ENCODE data around the gene RPL10. TPM values are rescaled to one million over a fixed set of nuclear protein-coding genes. Genes with fewer than 3 reads are reported as not detected.

Gene RPL10
- total and polyA plus RNA-seq, 2 of the 8 experiments (the other 6 are each of a cell fraction or from before 2014, with no cell fraction given), result 2,633 to 4,293 TPM

- TF ChIP-seq SIN3A (conservative IDR thresholded peaks at IDR 0.05 in 1 of 2, IDR thresholded peaks at IDR 0.05 in 1 of 2; ENCODE audit: low read depth in 1 of 2, low read length in 2 of 2), result no peak
- TF ChIP-seq CBX8 (IDR thresholded peaks at IDR 0.05; ENCODE audit: borderline replicate concordance, low read depth, low read length), result no peak
- TF ChIP-seq RAD21 (IDR thresholded peaks at IDR 0.05 in 1 of 2, conservative IDR thresholded peaks at IDR 0.05 in 1 of 2; ENCODE audit: low read depth in 2 of 2, low read length in 2 of 2), result peak; percentile 11 to 44
- no peak for TF ChIP-seq RXRA (IDR thresholded peaks at IDR 0.05; ENCODE audit: insufficient read depth, low read depth, low read length)
- no peak for TF ChIP-seq CHD1 (IDR thresholded peaks at IDR 0.05; ENCODE audit: low read depth, low read length)
- no peak for TF ChIP-seq KDM4A (IDR thresholded peaks at IDR 0.05; ENCODE audit: low read depth, low read length, severe bottlenecking)
- no peak for TF ChIP-seq BRCA1 (IDR thresholded peaks at IDR 0.05; ENCODE audit: low read depth, low read length)
- TF ChIP-seq SIX5 (IDR thresholded peaks at IDR 0.05; ENCODE audit: low read depth, low read length), result no peak
- TF ChIP-seq TAF7 (optimal IDR thresholded peaks at IDR 0.05; ENCODE audit: borderline replicate concordance, low read depth, low read length), result peak; percentile 24
- TF ChIP-seq SP2 (IDR thresholded peaks at IDR 0.05; ENCODE audit: low read length), result no peak
- TF ChIP-seq TCF12 (IDR thresholded peaks at IDR 0.05; ENCODE audit: low read depth, low read length), result no peak
- no peak for TF ChIP-seq KDM1A (IDR thresholded peaks at IDR 0.05; ENCODE audit: borderline replicate concordance, low read length)
- no peak for TF ChIP-seq BCL11A (IDR thresholded peaks at IDR 0.05; ENCODE audit: low read depth in 2 of 2, low read length in 2 of 2)
- no peak for TF ChIP-seq CBX5 (IDR thresholded peaks at IDR 0.05; ENCODE audit: low read depth, low read length)
- TF ChIP-seq, protein P1, sequence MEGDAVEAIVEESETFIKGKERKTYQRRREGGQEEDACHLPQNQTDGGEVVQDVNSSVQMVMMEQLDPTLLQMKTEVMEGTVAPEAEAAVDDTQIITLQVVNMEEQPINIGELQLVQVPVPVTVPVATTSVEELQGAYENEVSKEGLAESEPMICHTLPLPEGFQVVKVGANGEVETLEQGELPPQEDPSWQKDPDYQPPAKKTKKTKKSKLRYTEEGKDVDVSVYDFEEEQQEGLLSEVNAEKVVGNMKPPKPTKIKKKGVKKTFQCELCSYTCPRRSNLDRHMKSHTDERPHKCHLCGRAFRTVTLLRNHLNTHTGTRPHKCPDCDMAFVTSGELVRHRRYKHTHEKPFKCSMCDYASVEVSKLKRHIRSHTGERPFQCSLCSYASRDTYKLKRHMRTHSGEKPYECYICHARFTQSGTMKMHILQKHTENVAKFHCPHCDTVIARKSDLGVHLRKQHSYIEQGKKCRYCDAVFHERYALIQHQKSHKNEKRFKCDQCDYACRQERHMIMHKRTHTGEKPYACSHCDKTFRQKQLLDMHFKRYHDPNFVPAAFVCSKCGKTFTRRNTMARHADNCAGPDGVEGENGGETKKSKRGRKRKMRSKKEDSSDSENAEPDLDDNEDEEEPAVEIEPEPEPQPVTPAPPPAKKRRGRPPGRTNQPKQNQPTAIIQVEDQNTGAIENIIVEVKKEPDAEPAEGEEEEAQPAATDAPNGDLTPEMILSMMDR (IDR thresholded peaks at IDR 0.05; ENCODE audit: control extremely low read depth in 1 of 3, insufficient read depth in 1 of 3, low read depth in 1 of 3, low read length in 3 of 3), result peak in 2 of 3 experiments; percentile 67 to 77; a peak in 3 of 4 replicates
- no peak for TF ChIP-seq BACH1 (IDR thresholded peaks at IDR 0.05; ENCODE audit: low read length)
Observed at GRCh38 chrX:154373340-154374306, 24.6 kb upstream of the RPL10 start (continued).
